GM10847 (cell line): ENCODE measurements around the gene PAPOLA.

Experiments used
- POLR2A ChIP-seq: IDR thresholded peaks from 2 replicates; pipeline ENCODE4 v1.6.1; 2011; ENCODE audit not compliant: insufficient read length; ENCODE audit errors: extremely low read depth

Gene PAPOLA

GRCh38 chr14:96493178-96493577 lies 9.0 kb upstream of the PAPOLA start:
- TF ChIP-seq POLR2A, result no peak

- no peak for TF ChIP-seq POLR2A
These were observed 7.9 kb upstream of the PAPOLA start for GRCh38 chr14:96494331-96494730.

- no peak for TF ChIP-seq POLR2A
These were observed 5.1 kb upstream of the PAPOLA start for GRCh38 chr14:96497087-96497486.

- TF ChIP-seq POLR2A, result no peak
These were observed 4.6 kb upstream of the PAPOLA start for GRCh38 chr14:96497586-96497985.

GRCh38 chr14:96501217-96501739 lies 904 bp upstream of the PAPOLA start:
- TF ChIP-seq POLR2A, result no peak

- no peak for TF ChIP-seq POLR2A
These were observed 581 bp downstream of the PAPOLA start for GRCh38 chr14:96502621-96503305.

GRCh38 chr14:96503306-96503679 lies 1.1 kb downstream of the PAPOLA start:
- no peak for TF ChIP-seq POLR2A

- no peak for TF ChIP-seq POLR2A
These were observed 5.5 kb downstream of the PAPOLA start for GRCh38 chr14:96507723-96508122.

GRCh38 chr14:96508900-96509299 lies 6.7 kb downstream of the PAPOLA start:
- no peak for TF ChIP-seq POLR2A

GRCh38 chr14:96509457-96510090 lies 7.4 kb downstream of the PAPOLA start:
- no peak for TF ChIP-seq POLR2A

- TF ChIP-seq POLR2A, result no peak
These were observed 9.0 kb downstream of the PAPOLA start for GRCh38 chr14:96511146-96511545.

GRCh38 chr14:96511667-96512066 lies 9.5 kb downstream of the PAPOLA start:
- TF ChIP-seq POLR2A, result no peak

- TF ChIP-seq POLR2A, result no peak
These were observed 9.9 kb downstream of the PAPOLA start for GRCh38 chr14:96512122-96512521.

GRCh38 chr14:96512602-96513397 lies 10.6 kb downstream of the PAPOLA start:
- no peak for TF ChIP-seq POLR2A

- no peak for TF ChIP-seq POLR2A
These were observed 12.5 kb downstream of the PAPOLA start for GRCh38 chr14:96514694-96515093.

GRCh38 chr14:96515731-96516130 lies 13.5 kb downstream of the PAPOLA start:
- no peak for TF ChIP-seq POLR2A
